Uterus (tissue), 2 donors: ENCODE results near the gene LAMA1.

Source experiments
- POLR2A ChIP-seq, 2 donors: fragments of 450-650 bp; IDR thresholded peaks; one replicate each; pipeline ENCODE4 v1.6.1; 2016; ENCODE audit warnings: antibody characterized with exemption in 2 of 2, mild to moderate bottlenecking in 1 of 2, moderate library complexity in 1 of 2
- TF ChIP-seq, protein P1 (sequence below), 4 experiments: fragments of 200-600 bp in 2 of 4; fragments of 450-650 bp in 2 of 4; sonication (generic) in 2 of 4; IDR thresholded peaks; one replicate each; pipeline ENCODE4 v1.5.1; 2016 to 2019; ENCODE audit warnings: antibody characterized with exemption in 4 of 4, mild to moderate bottlenecking in 2 of 4, moderate library complexity in 1 of 4

DNA sequence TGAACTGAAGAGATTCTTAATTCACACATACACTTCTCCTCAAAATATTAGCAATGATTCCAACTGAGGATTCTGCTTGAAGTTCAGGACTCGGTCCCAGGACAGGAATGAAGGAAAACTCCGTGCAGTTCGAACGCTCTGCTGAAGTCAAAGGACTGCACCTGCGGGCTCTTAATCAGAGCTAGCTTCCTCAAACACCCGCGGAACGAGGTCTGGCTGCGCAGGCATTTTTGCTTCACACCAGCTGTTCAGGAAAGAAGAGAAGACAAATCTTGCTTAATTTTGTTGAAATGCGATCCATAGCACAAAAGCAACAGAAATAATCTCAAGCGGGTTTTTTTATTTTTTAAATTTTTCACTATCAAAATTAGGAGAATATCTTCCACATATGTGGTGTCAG, 175.6 kb downstream of the LAMA1 start:
- TF ChIP-seq, protein P1, sequence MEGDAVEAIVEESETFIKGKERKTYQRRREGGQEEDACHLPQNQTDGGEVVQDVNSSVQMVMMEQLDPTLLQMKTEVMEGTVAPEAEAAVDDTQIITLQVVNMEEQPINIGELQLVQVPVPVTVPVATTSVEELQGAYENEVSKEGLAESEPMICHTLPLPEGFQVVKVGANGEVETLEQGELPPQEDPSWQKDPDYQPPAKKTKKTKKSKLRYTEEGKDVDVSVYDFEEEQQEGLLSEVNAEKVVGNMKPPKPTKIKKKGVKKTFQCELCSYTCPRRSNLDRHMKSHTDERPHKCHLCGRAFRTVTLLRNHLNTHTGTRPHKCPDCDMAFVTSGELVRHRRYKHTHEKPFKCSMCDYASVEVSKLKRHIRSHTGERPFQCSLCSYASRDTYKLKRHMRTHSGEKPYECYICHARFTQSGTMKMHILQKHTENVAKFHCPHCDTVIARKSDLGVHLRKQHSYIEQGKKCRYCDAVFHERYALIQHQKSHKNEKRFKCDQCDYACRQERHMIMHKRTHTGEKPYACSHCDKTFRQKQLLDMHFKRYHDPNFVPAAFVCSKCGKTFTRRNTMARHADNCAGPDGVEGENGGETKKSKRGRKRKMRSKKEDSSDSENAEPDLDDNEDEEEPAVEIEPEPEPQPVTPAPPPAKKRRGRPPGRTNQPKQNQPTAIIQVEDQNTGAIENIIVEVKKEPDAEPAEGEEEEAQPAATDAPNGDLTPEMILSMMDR (IDR thresholded peaks at IDR 0.05) = no peak
- TF ChIP-seq POLR2A (IDR thresholded peaks at IDR 0.05) = no peak
